ENCODE data around the gene RRP15.
"Not testable (repeated sequence)": the region's sequence is repeated elsewhere in the genome, so short reads cannot be mapped to it uniquely, and the experiment has no call there.

The RRP15 gene

DNA sequence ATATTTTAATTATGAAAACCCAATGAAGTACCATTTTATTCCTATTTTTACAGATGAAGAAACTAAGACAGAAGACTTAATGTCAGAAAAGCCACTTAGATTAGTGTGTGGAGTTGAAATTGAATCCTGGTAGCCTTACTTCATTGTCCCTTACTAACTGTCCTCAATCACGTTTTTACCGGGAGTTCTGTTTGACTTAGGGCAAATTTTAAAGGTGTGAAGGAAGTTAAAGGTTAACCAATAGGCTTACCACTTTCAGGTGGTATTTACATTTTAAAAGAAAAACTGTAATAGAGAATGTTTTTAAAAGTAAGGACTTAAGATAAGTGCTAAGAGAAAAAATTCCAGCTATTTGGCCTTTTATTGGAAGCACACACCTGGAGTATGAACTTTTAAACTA, 12.4 kb downstream of the RRP15 start:
- DNase-seq = no peak

DNA sequence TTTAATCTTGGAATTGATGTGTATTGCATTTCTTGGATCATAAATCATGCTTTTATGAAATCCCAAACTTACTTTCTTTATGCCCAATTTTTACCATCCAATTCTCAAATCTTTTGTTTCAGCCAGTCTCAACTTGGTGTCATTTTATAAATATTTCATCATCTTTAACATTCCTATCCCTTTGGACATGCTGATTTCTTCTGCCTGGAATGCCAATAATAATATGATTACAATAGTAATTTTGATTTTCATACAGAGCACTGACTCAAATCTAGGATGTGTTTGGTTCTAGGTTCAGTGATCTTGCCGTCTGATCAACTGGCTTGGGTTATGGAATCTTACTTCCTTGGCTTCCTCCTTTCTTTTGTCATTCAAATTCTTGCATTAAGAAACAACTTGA, 12.8 kb downstream of the RRP15 start:
- peak; percentile 58 for DNase-seq

GRCh38 chr1:218298398-218298797, 13.3 kb downstream of the RRP15 start:
- no peak for DNase-seq

DNA sequence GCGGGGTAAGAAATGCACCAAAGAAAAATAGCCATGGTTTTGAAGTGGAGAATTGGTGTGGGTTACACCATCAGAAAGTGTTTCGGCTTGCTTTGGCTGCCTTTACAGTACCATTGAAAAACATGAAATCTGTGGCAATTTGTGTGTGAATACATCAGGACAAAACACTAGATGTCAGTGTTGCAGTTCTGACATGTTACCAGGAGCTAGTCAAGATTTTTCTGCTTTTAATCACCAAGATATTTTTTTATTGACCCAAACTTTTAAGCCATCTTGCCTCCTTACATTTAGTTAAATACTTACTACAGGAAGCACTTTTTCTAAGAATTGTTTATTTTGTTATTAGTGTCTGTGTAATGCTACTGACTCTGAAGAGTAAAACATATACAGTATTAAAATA, 14.3 kb downstream of the RRP15 start:
- peak; percentile 77 for DNase-seq

DNA sequence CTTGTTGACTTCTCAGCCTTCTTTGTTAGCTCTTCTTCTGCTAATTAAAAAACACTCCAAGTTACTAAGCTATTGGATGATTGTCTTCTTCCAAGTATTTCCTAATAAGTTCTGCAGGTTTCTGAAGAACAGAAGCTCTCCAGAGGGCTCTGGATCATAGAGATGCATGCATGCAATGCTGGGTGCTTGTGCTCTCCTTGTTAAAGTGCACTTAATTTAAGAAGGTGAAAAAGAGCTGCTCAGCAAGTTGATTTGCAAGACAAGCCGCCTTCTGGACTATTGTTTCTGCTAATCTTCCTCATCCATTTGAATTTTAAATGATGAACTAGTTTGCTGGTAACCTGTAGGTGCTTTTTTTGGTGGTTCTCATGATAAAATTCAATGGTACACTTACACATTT, 16.1 kb downstream of the RRP15 start:
- DNase-seq = no peak

GRCh38 chr1:218302155-218302554, 17.1 kb downstream of the RRP15 start:
- no peak for DNase-seq

DNA sequence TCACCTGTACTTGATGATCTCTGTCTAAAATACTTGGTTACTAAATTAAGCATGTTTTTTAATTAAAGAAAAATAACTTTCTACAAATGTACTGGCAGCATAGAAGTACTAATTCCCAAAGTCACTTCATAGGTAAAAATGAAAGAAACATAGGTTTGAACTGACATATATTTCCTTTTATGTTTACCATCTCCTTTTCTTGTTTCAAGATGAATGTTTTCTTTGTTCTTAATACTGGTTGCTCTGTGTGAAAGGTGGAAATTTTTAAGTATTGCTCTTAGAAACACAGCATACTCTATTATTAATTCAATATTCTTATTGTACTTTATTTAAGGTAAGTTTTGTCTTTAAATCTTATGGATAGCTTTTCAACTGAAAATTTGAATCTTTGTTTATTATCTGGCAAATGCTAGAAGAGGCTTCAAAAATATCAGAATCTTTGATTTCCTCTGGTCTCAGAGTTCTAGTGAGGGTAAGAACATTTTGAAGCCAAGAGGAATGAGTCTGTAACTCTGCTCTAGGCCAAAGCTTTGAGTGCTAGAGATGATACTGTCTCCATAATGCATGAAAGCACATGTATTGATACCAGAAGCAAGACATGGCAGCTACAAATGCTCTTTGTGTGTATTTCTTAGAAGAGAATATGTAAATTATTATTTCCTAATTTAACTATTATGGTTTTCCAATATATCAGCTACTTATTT, 18.2 kb downstream of the RRP15 start:
- no peak for DNase-seq

DNA sequence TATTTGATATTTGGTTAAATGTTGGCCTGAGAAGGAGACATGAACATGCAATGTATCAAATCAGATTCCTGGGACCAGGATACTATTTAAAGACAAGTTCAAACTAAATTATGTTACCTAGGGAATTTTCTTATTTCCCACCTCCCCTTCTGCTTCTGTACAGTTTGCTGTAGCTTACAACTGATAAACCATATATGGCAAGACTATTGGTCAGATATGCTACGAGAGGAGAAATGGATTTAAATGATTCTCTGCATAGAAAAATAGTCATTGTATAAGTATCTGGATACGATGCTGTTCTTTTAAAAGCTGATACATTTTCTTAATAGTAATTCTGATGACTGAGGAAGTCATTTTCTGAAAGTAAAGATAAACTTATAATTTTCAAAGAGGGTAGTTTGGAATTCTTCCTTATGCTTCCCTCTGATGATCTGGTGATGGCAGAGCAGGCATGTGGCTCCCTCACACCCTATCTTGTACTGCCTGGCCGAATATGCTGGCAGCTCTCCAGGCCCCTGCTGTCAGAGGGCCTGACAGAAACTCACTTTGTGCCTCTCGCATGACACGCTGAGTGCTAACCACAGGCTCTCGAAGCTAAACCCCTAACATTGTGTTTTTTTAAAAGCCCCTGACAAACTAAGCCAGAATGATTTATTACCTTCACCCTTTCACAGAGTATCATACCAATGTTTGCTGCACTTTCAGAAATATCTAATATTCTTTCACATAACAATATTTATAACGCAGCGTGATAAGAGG, 19.4 kb downstream of the RRP15 start:
- peak; percentile 86 for DNase-seq

DNA sequence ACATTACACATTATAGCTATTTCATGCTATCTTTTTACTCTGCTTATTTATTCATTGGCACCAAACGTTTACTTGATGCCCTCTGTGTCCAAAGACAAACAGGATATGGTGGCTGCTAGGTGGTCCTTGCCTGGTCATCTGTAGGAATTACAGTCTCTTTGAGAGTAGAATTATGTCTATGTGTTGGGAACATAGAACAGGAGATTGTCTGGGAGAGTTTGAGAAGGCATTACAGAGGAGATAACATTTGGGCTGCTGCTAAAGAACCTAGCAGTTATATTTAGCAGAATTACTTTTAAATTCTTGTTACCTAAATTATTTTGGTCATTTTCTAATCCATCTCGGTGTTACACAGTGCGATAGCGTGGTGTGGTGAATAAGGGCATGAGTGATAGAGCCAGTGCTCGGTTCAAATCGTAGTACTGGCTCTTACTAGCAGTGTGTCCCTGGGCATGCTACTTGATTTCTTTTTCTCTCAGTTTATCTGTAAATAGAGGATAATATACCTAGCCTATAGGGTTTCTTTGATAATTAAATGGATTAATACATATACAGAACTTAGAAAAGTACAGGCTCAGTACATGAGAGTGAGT, 20.5 kb downstream of the RRP15 start:
- no peak for DNase-seq

GRCh38 chr1:218312509-218312908, 27.4 kb downstream of the RRP15 start:
- DNase-seq = peak; percentile 20

DNA sequence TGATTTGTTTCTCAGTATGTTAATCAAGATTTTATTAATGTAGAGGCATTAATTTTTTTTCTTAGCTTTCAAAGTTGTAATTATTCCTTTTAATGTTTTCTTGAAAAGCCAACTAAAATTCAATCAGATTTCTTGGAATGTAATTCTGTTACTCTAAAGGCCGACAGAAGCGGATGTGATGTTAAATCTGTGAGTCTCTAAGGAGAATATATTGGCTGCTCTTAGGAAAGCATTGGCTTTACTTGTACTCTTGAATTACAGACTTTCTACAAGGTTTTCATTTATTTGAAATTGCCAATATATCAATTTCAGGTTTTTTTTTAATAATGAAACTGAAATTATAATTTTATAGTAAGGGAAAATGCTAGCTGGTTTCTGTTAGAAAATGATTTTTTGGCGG, 29.2 kb downstream of the RRP15 start:
- no peak for DNase-seq

DNA sequence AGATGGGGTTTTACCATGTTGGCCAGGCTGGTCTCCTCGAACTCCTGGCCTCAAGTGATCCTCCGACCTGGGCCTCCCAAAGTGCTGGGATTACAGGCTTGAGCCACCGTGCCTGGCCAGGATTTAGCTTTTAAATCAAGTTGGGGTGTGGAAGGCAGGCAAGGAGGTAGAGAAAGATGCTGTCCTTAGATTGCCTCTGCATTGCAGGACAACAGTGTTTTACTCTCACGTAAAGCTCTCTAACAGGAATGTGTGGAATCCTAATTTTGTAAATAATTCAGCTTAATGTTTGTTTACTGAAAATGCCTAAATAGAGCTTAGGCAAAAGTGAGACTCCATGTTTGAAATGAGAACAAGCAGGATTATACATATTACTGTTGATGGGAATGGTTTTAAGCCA, 30.5 kb downstream of the RRP15 start:
- no peak for DNase-seq

DNA sequence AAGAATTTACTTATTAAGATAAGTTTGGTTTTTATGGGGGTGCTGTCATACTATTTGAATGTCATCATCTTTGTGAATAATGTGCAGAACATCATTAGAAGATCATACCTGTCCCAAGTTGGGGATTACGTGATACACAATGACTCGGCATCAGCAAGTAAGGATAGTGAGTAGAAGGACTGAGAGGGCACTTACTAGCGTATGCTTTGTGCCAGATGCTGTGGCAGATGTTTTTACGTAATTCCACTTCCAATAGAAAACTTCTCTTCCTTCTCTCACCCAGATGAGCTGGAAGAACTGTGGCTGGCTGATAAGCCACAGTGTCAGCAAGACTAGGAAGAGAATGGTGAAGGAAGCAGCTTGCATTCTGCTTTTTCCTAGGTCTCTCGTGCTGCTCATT, 32.0 kb downstream of the RRP15 start:
- no peak for DNase-seq

DNA sequence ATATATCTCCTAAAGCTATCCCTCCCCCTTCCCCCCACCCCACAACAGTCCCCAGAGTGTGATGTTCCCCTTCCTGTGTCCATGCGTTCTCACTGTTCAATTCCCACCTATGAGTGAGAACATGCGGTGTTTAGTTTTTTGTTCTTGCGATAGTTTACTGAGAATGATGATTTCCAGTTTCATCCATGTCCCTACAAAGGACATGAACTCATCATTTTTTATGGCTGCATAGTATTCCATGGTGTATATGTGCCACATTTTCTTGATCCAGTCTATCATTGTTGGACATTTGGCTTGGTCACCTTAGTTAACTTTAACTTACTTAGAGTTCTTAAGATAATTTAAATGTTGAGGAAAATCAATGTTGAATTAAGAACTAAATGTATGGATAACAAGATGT, 35.1 kb downstream of the RRP15 start:
- DNase-seq = not testable (repeated sequence)

- no peak for DNase-seq
Measured at GRCh38 chr1:218322762-218323161, 37.7 kb downstream of the RRP15 start.

DNA sequence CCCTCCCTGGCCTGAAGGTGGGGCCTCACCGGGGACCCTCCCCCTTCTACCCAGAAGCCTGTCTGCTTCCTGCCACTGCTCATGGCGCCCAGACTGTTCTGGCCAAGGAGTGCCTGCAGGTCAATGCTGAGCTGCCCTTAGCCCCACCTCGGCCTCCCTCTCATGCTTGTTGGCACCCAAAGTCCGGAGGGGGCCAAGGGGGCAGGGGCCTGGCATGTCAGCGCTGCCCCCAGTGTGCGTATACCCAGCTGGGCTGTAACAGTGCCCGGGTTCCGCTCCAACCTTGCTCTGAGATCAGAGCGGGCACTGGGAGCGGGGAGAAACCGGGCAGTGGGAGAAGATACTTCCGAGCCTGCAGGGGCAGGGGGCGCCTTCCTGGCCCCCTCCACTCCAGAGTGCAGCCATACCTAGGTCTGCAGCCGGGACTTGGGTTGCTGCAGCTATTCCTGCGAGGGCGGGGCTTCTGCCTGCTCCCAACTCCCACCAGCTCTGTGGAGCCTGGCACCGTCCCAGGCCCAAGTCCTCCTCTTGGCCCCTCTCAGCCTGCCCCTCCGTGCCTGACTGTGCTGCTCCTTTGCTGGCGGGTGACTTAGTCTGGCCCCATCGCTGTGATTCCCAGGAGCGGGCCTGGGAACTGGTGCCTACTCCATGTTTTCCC, 38.6 kb downstream of the RRP15 start:
- no peak for DNase-seq

DNA sequence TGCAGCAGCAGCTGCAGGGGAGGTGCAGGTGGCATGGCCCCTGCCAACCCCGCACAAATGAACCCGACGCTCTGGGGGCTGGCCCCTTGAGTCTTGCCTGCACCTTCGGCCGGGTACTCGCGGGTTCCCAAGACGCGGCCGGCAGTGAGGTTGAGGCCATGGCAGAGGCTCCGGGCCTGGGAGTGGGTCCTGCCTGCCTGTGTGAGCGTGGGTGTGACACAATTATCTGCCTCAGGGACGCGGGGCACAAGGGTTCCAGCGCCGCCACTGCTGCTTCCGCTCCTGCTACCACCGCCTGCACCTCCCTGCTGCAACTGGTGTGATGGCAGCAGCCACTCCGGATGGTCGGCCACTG, 39.1 kb downstream of the RRP15 start:
- no peak for DNase-seq

GRCh38 chr1:218328769-218329168, 43.7 kb downstream of the RRP15 start:
- no peak for DNase-seq

GRCh38 chr1:218330043-218330623, 45.0 kb downstream of the RRP15 start:
- peak; percentile 49 for DNase-seq

DNA sequence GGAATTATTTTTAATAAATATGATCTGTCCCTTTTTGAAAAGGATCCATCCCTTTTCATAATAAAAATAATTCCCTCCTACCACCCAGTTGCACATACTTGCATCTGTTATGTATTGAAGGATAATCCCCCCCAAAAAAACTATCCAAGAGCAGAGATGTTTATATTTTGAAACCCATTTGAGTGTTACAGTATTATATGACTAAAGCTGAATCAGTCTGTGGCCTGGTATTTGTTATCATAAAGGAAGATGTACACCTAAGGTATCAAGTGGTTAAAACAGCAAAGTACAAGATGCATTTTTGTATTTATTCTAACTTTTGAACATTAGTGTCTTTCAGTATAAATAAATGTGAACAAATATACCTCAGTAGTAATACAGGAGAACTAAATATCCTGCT, 47.3 kb downstream of the RRP15 start:
- no peak for DNase-seq

DNA sequence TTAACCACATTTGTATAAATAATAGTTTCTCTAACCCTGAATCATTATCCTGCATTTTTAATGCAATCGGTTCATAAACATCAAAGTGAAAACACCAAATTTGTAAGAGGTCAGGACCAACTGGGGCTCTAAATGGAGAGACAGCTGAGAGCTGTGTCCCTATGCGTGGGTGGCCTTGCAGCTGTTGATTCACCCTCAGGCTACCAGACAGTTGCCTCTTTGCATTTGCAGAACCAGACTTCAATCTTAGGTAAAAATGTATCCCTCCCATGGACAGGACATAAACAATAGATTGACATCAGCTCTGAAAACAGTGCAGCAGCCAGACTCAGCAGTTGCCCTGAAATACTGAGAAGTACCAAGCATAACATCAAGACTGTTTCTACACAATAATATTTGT, 51.2 kb downstream of the RRP15 start:
- no peak for DNase-seq

DNA sequence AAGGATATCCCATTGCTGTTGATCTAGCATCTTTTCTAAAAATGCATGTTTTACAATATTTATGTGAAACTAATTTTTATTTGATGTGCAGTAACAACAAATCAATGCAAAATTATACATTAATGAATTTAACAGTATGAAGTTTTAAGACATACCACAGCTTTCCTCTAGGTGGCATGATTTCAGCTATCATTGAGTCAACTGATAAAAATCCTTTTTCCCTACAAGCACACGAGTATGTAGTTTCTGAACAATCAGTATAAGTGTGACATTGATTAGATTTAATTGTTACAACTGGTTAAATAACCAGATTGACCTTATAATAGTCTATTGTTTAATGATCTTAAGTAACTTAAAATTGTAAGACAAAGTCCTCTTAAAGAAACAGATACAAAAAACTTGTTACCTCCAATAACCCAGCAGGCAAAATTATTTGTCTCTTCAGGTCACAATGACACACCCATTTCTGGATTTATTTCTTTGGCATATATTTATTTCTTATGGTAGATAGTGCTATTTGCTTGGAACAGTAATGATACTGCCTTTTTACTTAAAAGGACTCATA, 54.3 kb downstream of the RRP15 start:
- peak; percentile 45 for DNase-seq

DNA sequence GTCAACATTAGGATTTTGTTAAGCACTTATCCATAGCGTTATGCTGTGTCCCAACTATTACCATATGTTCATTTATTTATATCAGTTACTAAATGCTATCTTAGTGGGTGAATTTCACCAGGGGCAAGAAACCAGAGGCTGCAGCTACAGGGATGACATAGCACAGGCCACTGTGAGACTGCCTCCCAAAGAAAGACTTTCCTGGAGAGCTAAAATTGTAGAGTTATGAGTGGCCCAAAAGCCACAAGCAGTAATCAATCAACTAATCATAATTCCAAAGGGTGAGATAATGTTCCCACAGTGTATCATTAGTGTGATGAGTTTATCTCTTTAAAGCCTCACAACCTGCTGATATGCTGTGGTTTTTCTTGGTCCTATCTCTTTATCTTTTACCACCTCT, 56.2 kb downstream of the RRP15 start:
- DNase-seq = no peak

All from fibroblast of skin of scalp (primary cell).